ENCODE measurements around the gene ACACA. TPM values are rescaled to one million over a fixed set of nuclear protein-coding genes. Genes with fewer than 3 reads are reported as not detected.

ACACA gene
- polyA plus RNA-seq, 4 donors, result 7.0 to 30.0 (median 16.6) TPM

DNA sequence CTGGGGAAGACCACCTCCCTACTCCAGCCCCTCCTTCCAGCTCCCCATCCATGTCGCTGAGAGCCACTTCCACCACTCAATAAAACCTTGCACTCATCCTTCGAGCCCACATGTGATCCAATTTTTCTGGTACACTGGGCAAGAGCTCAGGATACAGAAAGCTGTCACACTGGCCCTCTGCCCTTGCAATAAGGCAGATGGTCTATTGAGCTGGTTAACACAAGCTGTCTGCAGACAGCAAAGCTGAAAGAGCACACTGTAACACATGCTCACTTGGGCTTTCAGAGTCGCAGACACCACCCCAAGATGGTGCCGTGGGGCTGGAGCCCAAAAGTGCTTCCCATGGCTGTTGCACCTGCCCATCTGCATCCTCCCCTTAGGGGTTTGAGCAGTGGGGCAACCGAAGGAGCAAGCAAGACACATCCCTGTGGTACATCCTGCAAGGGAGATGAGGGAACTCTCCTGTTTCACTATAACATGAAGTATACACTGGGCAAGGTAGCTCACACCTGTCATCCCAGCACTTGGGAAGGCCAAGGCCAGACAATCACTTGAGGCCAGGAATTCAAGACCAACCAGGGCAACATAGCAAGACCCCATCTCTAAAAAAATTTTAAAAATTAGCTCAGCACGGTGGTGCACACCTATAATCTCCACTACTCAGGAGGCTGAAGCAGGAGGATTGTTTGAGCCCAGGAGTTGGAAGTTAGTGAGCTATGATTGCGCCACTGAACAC is 83.6 kb downstream of the ACACA start:
- Histone ChIP-seq H3K9me3 (ENCODE audit: control insufficient read depth in 2 of 2, insufficient read depth in 1 of 2, low read depth in 1 of 2, low read length in 1 of 2) (no peaks in the 10 kb centered on the region), H3K4me1 (ENCODE audit: control insufficient read depth in 3 of 3, insufficient read depth in 2 of 3, low read depth in 1 of 3, low read length in 2 of 3) (no peaks in the 10 kb centered on the region), H3K27ac (ENCODE audit: low read depth in 1 of 3, low read length in 2 of 3) (no peak overlapping the region), H3K27me3 (ENCODE audit: control insufficient read depth in 3 of 3, insufficient read depth in 3 of 3, low read length in 3 of 3) (no peaks in the 10 kb centered on the region), H3K36me3 (ENCODE audit: control insufficient read depth in 3 of 3, insufficient read depth in 2 of 3, low read depth in 1 of 3, low read length in 3 of 3) (peaks cover 0 to 21% (median 0%) of the 10 kb centered on the region in 3 donors), H3K4me3 (ENCODE audit: low read depth in 1 of 3, low read length in 3 of 3) (no peak overlapping the region)
- DNase-seq (no peak), FAIRE-seq (no peak)
- 91 to 97% (median 92%) methylated on average over 7 of the region's 7 CpGs for WGBS, 3 donors

DNA sequence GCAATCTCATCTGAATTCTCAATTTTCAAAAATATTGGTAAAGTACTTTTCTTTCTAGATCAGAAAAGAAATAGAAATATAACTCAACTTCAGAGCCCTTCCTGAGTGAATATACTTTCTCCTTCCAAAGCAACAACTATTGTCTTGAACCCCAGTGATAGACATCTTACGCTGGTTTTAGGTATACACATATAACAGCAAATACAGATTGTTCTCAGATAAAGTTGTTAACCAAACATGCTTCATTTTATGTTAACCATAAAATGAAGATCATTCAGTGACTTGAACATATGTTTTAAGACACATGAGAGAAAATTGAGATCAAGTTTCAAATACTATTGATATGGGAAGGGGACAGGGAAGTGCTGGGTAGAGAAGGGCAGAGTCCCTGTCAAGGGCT is 84.5 kb downstream of the ACACA start:
- Histone ChIP-seq H3K4me1 (ENCODE audit: control insufficient read depth in 3 of 3, insufficient read depth in 2 of 3, low read depth in 1 of 3, low read length in 2 of 3) (no peaks in the 10 kb centered on the region), H3K9me3 (ENCODE audit: control insufficient read depth in 2 of 2, insufficient read depth in 1 of 2, low read depth in 1 of 2, low read length in 1 of 2) (no peaks in the 10 kb centered on the region), H3K27ac (ENCODE audit: low read depth in 1 of 3, low read length in 2 of 3) (no peak overlapping the region), H3K36me3 (ENCODE audit: control insufficient read depth in 3 of 3, insufficient read depth in 2 of 3, low read depth in 1 of 3, low read length in 3 of 3) (peaks cover 0 to 21% (median 0%) of the 10 kb centered on the region in 3 donors), H3K4me3 (ENCODE audit: low read depth in 1 of 3, low read length in 3 of 3) (no peak overlapping the region), H3K27me3 (ENCODE audit: control insufficient read depth in 3 of 3, insufficient read depth in 3 of 3, low read length in 3 of 3) (no peaks in the 10 kb centered on the region)
- 92 to 100% (median 96%) methylated on average over 1 of the region's 1 CpG for WGBS, 3 donors
- DNase-seq (no peak), FAIRE-seq (no peak)

DNA sequence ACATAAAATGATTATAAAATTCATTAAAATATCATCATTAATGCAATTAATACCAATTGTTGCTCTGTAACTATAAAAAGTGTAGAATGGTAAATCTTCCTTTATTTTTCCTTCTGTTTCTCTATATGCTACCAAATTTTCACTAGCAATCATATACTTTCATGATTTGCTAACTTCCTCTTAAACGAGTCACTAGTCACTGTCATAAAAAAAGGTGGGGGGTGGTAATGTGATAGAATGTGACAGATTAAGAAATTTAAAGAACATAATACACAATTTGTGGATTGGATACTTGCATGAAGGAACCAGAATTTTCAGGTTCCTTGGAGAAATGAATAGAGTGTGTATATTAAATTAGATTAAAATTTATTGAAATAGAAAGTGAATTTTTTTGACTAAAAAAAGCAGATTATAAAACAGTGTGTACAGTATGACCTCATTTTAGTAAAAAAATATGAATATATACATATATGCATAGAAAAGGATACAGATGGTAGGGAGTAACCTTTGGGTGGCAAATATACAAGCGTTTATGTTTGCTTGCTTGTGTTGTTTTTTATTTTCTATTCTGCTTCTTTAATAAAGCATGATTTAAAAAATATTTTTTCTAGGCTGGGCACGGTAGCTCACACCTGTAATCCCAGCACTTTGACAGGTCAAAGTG is 87.6 kb downstream of the ACACA start:
- H3K27me3 ChIP-seq (ENCODE audit: control insufficient read depth in 3 of 3, insufficient read depth in 3 of 3, low read length in 3 of 3), result no peaks in the 10 kb centered on the region
- H3K36me3 ChIP-seq (ENCODE audit: control insufficient read depth in 3 of 3, insufficient read depth in 2 of 3, low read depth in 1 of 3, low read length in 3 of 3), result peaks cover 0 to 12% (median 0%) of the 10 kb centered on the region in 3 donors
- no peak for FAIRE-seq
- no peak overlapping the region for H3K4me3 ChIP-seq (ENCODE audit: low read depth in 1 of 3, low read length in 3 of 3)
- 73 to 78% (median 77%) methylated on average over 3 of the region's 3 CpGs for WGBS, 3 donors
- H3K4me1 ChIP-seq (ENCODE audit: control insufficient read depth in 3 of 3, insufficient read depth in 2 of 3, low read depth in 1 of 3, low read length in 2 of 3), result no peaks in the 10 kb centered on the region
- H3K9me3 ChIP-seq (ENCODE audit: control insufficient read depth in 2 of 2, insufficient read depth in 1 of 2, low read depth in 1 of 2, low read length in 1 of 2), result no peaks in the 10 kb centered on the region
- no peak overlapping the region for H3K27ac ChIP-seq (ENCODE audit: low read depth in 1 of 3, low read length in 2 of 3)
- no peak for DNase-seq

DNA sequence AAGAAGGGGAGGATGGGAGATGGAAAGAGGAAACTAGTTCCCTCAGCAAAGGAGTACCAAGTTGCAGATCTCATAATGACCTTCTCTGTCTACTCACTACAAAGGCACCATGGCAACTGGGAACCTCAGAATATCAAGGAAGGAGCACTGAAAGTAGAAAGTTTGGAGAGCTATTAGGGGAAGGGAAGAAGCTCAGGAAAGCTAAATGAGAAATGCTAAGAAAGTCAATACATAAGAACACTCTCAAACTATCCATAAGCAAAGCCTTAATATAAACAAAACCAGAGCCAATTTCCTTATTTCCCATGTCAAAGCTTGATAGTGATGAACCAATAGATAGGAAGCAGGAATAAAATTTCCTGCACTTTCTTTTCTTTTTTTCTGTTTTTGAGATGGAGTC is 88.8 kb downstream of the ACACA start:
- no peaks in the 10 kb centered on the region for H3K27me3 ChIP-seq (ENCODE audit: control insufficient read depth in 3 of 3, insufficient read depth in 3 of 3, low read length in 3 of 3)
- H3K9me3 ChIP-seq (ENCODE audit: control insufficient read depth in 2 of 2, insufficient read depth in 1 of 2, low read depth in 1 of 2, low read length in 1 of 2), result no peaks in the 10 kb centered on the region
- no peak overlapping the region for H3K27ac ChIP-seq (ENCODE audit: low read depth in 1 of 3, low read length in 2 of 3)
- FAIRE-seq (no peak), DNase-seq (no peak)
- H3K36me3 ChIP-seq (ENCODE audit: control insufficient read depth in 3 of 3, insufficient read depth in 2 of 3, low read depth in 1 of 3, low read length in 3 of 3), result peaks cover 0 to 12% (median 0%) of the 10 kb centered on the region in 3 donors
- H3K4me3 ChIP-seq (ENCODE audit: low read depth in 1 of 3, low read length in 3 of 3), result no peak overlapping the region
- no peaks in the 10 kb centered on the region for H3K4me1 ChIP-seq (ENCODE audit: control insufficient read depth in 3 of 3, insufficient read depth in 2 of 3, low read depth in 1 of 3, low read length in 2 of 3)

DNA sequence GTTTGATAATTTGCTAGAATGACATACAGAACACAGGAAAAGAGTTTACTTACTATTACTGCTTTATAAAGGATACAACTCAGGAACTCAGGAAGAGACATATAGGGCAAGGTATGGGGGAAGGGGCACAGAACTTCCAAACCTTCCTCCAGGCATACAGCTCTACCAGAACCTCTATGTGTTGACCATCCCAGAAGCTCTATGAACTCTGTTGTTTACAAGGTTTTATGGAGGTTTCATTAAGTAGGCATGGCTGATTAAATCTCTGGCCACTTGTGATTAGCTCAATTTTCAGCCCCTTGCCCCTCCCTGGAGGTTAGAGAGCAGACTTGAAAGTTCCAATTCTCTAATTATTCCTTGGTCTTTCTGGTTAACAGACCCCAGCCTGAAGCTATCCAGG is 91.0 kb downstream of the ACACA start:
- Histone ChIP-seq H3K4me1 (ENCODE audit: control insufficient read depth in 3 of 3, insufficient read depth in 2 of 3, low read depth in 1 of 3, low read length in 2 of 3) (no peaks in the 10 kb centered on the region), H3K36me3 (ENCODE audit: control insufficient read depth in 3 of 3, insufficient read depth in 2 of 3, low read depth in 1 of 3, low read length in 3 of 3) (peaks cover 0 to 7% (median 0%) of the 10 kb centered on the region in 3 donors), H3K27ac (ENCODE audit: low read depth in 1 of 3, low read length in 2 of 3) (no peak overlapping the region), H3K9me3 (ENCODE audit: control insufficient read depth in 2 of 2, insufficient read depth in 1 of 2, low read depth in 1 of 2, low read length in 1 of 2) (no peaks in the 10 kb centered on the region), H3K27me3 (ENCODE audit: control insufficient read depth in 3 of 3, insufficient read depth in 3 of 3, low read length in 3 of 3) (no peaks in the 10 kb centered on the region), H3K4me3 (ENCODE audit: low read depth in 1 of 3, low read length in 3 of 3) (no peak overlapping the region)
- DNase-seq (no peak), FAIRE-seq (no peak)

DNA sequence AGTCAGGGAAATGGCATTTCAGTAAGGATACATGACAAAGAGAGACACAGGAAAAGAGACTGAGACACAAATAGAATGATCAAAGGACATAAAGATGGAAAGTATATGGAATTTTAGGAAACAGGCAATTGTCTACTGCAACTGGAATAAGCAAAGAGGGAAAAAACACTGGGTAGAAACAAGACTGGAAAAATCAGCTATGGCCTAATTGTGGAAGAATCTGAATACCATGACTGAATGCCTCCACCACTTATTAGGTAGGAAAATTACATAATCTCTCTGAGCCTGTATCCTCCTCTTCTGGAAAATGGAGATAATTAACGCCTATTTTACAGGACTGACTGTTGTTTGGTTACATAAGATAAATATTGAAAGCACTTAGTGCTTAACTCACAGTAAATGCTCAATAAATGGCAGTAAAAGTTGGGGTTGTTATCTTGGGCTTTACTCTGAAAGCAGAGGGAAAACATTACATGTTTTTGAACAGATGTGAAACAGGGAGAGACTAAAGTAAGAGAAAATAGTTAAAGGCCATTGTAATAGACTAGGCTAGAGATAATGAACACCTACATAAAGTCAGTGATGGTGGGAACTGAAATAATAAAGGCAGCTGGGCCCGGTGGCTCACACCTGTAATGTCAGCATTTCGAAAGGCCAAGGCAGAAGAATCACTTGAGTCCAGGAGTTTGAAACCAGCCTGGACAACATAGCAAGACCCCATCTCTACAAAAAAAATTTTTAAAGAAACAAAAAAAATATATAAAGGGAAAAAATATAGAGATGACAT is 94.3 kb downstream of the ACACA start:
- WGBS, 3 donors, result 71 to 85% (median 79%) methylated on average over 3 of the region's 3 CpGs
- no peaks in the 10 kb centered on the region for H3K27me3 ChIP-seq (ENCODE audit: control insufficient read depth in 3 of 3, insufficient read depth in 3 of 3, low read length in 3 of 3)
- FAIRE-seq (no peak), DNase-seq (no peak)
- no peak overlapping the region for H3K4me3 ChIP-seq (ENCODE audit: low read depth in 1 of 3, low read length in 3 of 3)
- no peaks in the 10 kb centered on the region for H3K4me1 ChIP-seq (ENCODE audit: control insufficient read depth in 3 of 3, insufficient read depth in 2 of 3, low read depth in 1 of 3, low read length in 2 of 3)
- no peaks in the 10 kb centered on the region for H3K9me3 ChIP-seq (ENCODE audit: control insufficient read depth in 2 of 2, insufficient read depth in 1 of 2, low read depth in 1 of 2, low read length in 1 of 2)
- H3K27ac ChIP-seq (ENCODE audit: low read depth in 1 of 3, low read length in 2 of 3), result no peak overlapping the region
- H3K36me3 ChIP-seq (ENCODE audit: control insufficient read depth in 3 of 3, insufficient read depth in 2 of 3, low read depth in 1 of 3, low read length in 3 of 3), result peaks cover 0 to 8% (median 0%) of the 10 kb centered on the region in 3 donors

DNA sequence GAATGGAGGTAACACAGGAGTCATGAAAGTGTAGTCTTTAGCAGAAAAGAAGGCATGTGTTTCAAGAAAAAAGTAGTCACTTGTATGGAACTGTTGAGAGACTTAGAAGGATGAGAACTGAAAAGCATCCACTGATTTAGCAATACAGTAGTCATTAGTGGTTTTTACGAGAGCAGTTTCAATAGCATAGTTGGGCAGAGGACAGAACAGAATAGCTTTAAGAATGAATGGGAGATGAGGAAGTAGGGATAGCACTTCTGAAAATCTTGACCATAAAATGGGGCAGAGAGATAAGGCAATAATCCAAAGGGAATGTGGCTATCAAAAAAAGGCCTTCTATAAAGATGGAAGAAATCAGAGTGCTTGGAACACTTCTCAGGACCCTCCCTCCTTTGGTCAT is 95.7 kb downstream of the ACACA start:
- Histone ChIP-seq H3K27me3 (ENCODE audit: control insufficient read depth in 3 of 3, insufficient read depth in 3 of 3, low read length in 3 of 3) (no peaks in the 10 kb centered on the region), H3K4me3 (ENCODE audit: low read depth in 1 of 3, low read length in 3 of 3) (no peak overlapping the region), H3K27ac (ENCODE audit: low read depth in 1 of 3, low read length in 2 of 3) (no peak overlapping the region), H3K9me3 (ENCODE audit: control insufficient read depth in 2 of 2, insufficient read depth in 1 of 2, low read depth in 1 of 2, low read length in 1 of 2) (no peaks in the 10 kb centered on the region), H3K4me1 (ENCODE audit: control insufficient read depth in 3 of 3, insufficient read depth in 2 of 3, low read depth in 1 of 3, low read length in 2 of 3) (no peaks in the 10 kb centered on the region), H3K36me3 (ENCODE audit: control insufficient read depth in 3 of 3, insufficient read depth in 2 of 3, low read depth in 1 of 3, low read length in 3 of 3) (peaks cover 0 to 5% (median 0%) of the 10 kb centered on the region in 3 donors)
- FAIRE-seq (no peak), DNase-seq (no peak)
- 81 to 94% (median 89%) methylated on average over 1 of the region's 1 CpG for WGBS, 3 donors

DNA sequence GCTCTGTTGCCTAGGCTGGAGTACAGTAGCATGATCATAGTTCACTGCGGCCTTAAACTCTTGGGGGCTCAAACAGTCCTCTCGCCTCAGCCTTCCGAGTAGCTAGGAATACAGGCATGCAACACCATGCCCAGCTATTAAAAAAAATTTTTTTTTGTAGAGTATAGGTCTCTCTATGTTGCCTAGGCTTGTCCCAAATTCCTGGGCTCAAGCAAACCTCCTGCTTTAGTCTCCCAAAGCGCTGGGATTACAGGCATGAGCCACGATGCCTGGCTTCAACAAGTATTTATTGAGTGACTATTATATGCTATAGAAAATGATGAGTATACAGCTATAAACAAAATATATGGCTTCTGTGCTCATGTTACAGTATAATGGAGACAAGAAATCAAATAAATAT is 97.6 kb downstream of the ACACA start:
- FAIRE-seq (no peak), DNase-seq (no peak)
- Histone ChIP-seq H3K36me3 (ENCODE audit: control insufficient read depth in 3 of 3, insufficient read depth in 2 of 3, low read depth in 1 of 3, low read length in 3 of 3) (peaks cover 0 to 11% (median 0%) of the 10 kb centered on the region in 3 donors), H3K4me1 (ENCODE audit: control insufficient read depth in 3 of 3, insufficient read depth in 2 of 3, low read depth in 1 of 3, low read length in 2 of 3) (no peaks in the 10 kb centered on the region), H3K9me3 (ENCODE audit: control insufficient read depth in 2 of 2, insufficient read depth in 1 of 2, low read depth in 1 of 2, low read length in 1 of 2) (no peaks in the 10 kb centered on the region), H3K27ac (ENCODE audit: low read depth in 1 of 3, low read length in 2 of 3) (no peak overlapping the region), H3K27me3 (ENCODE audit: control insufficient read depth in 3 of 3, insufficient read depth in 3 of 3, low read length in 3 of 3) (no peaks in the 10 kb centered on the region), H3K4me3 (ENCODE audit: low read depth in 1 of 3, low read length in 3 of 3) (no peak overlapping the region)
- WGBS, 3 donors, result 96 to 98% (median 96%) methylated on average over 5 of the region's 5 CpGs
